ENCODE measurements around the gene AFF4.

GRCh38 chr5:132868754-132869153, 94.7 kb downstream of the AFF4 start:
- TF ChIP-seq EP300 (IDR thresholded peaks at IDR 0.05; ENCODE audit: borderline replicate concordance in 1 of 2, control insufficient read depth in 1 of 2, low read depth in 2 of 2, low read length in 2 of 2) (no peak), TAF1 (IDR thresholded peaks at IDR 0.05; ENCODE audit: borderline replicate concordance, low read depth, low read length) (no peak), YY1 (IDR thresholded peaks at IDR 0.05; ENCODE audit: low read depth, low read length) (no peak), RAD21 (IDR thresholded peaks at IDR 0.05; ENCODE audit: insufficient read depth, low read depth, low read length) (no peak), CTCF (IDR thresholded peaks at IDR 0.05 in 2 of 3, conservative IDR thresholded peaks at IDR 0.05 in 1 of 3; ENCODE audit: control insufficient read depth in 2 of 3, extremely low read depth in 1 of 3, insufficient read depth in 1 of 3, low read depth in 3 of 3, low read length in 3 of 3) (no peak), NR2C2 (IDR thresholded peaks at IDR 0.05; ENCODE audit: borderline replicate concordance, control insufficient read depth, insufficient read length, low read depth) (no peak), CEBPB (IDR thresholded peaks at IDR 0.05; ENCODE audit: borderline replicate concordance in 1 of 2, low read depth in 2 of 2, low read length in 2 of 2) (no peak), ATF3 (IDR thresholded peaks at IDR 0.05; ENCODE audit: borderline replicate concordance, extremely low read depth, low read depth, low read length) (no peak), POLR2AphosphoS5 (IDR thresholded peaks at IDR 0.05; ENCODE audit: low read length) (no peak; the same call in 1 of the 2 replicates), CHD2 (IDR thresholded peaks at IDR 0.05; ENCODE audit: borderline replicate concordance, low read depth, low read length) (no peak)
- TF ChIP-seq, protein P1, sequence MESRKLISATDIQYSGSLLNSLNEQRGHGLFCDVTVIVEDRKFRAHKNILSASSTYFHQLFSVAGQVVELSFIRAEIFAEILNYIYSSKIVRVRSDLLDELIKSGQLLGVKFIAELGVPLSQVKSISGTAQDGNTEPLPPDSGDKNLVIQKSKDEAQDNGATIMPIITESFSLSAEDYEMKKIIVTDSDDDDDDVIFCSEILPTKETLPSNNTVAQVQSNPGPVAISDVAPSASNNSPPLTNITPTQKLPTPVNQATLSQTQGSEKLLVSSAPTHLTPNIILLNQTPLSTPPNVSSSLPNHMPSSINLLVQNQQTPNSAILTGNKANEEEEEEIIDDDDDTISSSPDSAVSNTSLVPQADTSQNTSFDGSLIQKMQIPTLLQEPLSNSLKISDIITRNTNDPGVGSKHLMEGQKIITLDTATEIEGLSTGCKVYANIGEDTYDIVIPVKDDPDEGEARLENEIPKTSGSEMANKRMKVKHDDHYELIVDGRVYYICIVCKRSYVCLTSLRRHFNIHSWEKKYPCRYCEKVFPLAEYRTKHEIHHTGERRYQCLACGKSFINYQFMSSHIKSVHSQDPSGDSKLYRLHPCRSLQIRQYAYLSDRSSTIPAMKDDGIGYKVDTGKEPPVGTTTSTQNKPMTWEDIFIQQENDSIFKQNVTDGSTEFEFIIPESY (IDR thresholded peaks at IDR 0.05): no peak
